ENCODE measurements around the gene HIVEP3.
"Not testable (repeated sequence)": the region's sequence is repeated elsewhere in the genome, so short reads cannot be mapped to it uniquely, and the experiment has no call there.

Gene HIVEP3

DNA sequence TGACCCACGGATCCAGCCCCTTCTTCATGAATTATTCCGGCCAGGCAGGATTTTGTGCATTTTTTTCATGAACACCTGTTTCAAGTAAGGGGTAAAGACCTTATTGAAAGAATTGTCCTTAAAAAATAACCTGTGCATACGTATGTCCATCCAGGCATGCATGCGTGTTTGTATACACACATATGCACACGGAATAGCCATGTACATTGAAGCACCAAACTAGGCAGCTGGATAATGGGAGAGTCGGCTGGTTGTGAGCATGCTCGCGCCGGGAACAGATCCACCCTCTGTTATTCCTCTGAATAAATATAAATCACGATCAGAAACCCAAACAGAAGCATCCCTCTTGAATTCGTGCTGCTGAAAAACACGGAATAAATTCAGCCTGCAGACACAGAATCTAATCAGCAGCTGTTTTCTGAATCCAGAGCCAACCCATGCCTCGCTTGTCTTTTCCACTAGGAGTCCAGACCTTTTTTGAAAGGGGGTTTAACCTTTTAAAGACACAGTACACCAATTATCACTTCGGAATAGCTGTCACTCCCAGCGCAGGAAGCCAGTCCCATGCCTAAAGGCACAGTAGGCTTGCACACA, at the start of gene HIVEP3:
HIVEP3 (minus strand) TSS at position 473 of the 594 bp plus-strand sequence.
- Histone ChIP-seq H3K9me3 (ENCODE audit: control insufficient read depth in 5 of 5, low read length in 5 of 5) (no peaks in the 10 kb centered on the region), H3K36me3 (ENCODE audit: control insufficient read depth in 5 of 5, insufficient read depth in 5 of 5, low read length in 5 of 5) (no peaks in the 10 kb centered on the region), H3K27me3 (ENCODE audit: control insufficient read depth in 5 of 5, insufficient read depth in 4 of 5, low read length in 5 of 5) (no peaks in the 10 kb centered on the region), H3K27ac (ENCODE audit: low read depth, low read length) (peak within 1 kb of the TSS; percentile 9), H3K9ac (ENCODE audit: low read length in 5 of 5) (peak within 1 kb of the TSS; percentile 30 to 69 (median 66)), H3K4me1 (ENCODE audit: control insufficient read depth in 5 of 5, insufficient read depth in 5 of 5, low read length in 5 of 5) (peaks cover 3 to 51% (median 48%) of the 10 kb centered on the region in 5 donors), H3K4me3 (ENCODE audit: low read depth in 1 of 5, low read length in 5 of 5) (peak within 1 kb of the TSS; percentile 70 to 89 (median 76))

DNA sequence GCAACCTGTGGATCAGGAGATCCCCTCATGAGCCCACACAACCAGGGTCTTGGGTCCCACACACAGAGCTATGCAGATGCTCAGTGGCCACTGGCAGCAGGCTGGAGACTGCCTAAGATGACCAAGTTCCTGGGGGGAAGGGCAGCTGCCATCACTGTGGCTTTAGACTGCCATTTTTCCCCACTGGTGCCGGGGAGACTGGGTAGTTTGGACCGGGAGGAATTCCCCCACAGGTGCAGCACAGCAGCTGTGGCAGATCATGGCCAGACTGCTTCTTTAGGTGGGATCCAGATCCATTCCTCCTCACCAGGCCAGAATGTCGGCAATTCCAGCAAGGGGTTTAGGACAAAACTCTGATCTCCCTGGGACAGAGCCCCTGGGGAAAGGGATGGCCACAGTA, 45.7 kb upstream of the HIVEP3 start:
- Histone ChIP-seq H3K9ac (ENCODE audit: low read length in 5 of 5) (no peak overlapping the region), H3K27ac (ENCODE audit: low read depth, low read length) (no peak overlapping the region), H3K36me3 (ENCODE audit: control insufficient read depth in 5 of 5, insufficient read depth in 5 of 5, low read length in 5 of 5) (no peaks in the 10 kb centered on the region), H3K27me3 (ENCODE audit: control insufficient read depth in 5 of 5, insufficient read depth in 4 of 5, low read length in 5 of 5) (no peaks in the 10 kb centered on the region), H3K4me1 (ENCODE audit: control insufficient read depth in 5 of 5, insufficient read depth in 5 of 5, low read length in 5 of 5) (no peaks in the 10 kb centered on the region), H3K9me3 (ENCODE audit: control insufficient read depth in 5 of 5, low read length in 5 of 5) (peaks cover 0 to 4% (median 0%) of the 10 kb centered on the region in 5 donors), H3K4me3 (ENCODE audit: low read depth in 1 of 5, low read length in 5 of 5) (no peak overlapping the region)

- no peak overlapping the region for H3K27ac ChIP-seq (ENCODE audit: low read depth, low read length)
- no peaks in the 10 kb centered on the region for H3K9me3 ChIP-seq (ENCODE audit: control insufficient read depth in 5 of 5, low read length in 5 of 5)
- no peaks in the 10 kb centered on the region for H3K27me3 ChIP-seq (ENCODE audit: control insufficient read depth in 5 of 5, insufficient read depth in 4 of 5, low read length in 5 of 5)
- H3K9ac ChIP-seq (ENCODE audit: low read length in 5 of 5), result no peak overlapping the region
- H3K4me1 ChIP-seq (ENCODE audit: control insufficient read depth in 5 of 5, insufficient read depth in 5 of 5, low read length in 5 of 5), result no peaks in the 10 kb centered on the region
- no peaks in the 10 kb centered on the region for H3K36me3 ChIP-seq (ENCODE audit: control insufficient read depth in 5 of 5, insufficient read depth in 5 of 5, low read length in 5 of 5)
- no peak overlapping the region for H3K4me3 ChIP-seq (ENCODE audit: low read depth in 1 of 5, low read length in 5 of 5)
These were observed 44.9 kb upstream of the HIVEP3 start for GRCh38 chr1:41963636-41964035.

- no peaks in the 10 kb centered on the region for H3K9me3 ChIP-seq (ENCODE audit: control insufficient read depth in 5 of 5, low read length in 5 of 5)
- no peaks in the 10 kb centered on the region for H3K36me3 ChIP-seq (ENCODE audit: control insufficient read depth in 5 of 5, insufficient read depth in 5 of 5, low read length in 5 of 5)
- H3K27ac ChIP-seq (ENCODE audit: low read depth, low read length), result no peak overlapping the region
- H3K27me3 ChIP-seq (ENCODE audit: control insufficient read depth in 5 of 5, insufficient read depth in 4 of 5, low read length in 5 of 5), result no peaks in the 10 kb centered on the region
- no peak overlapping the region for H3K9ac ChIP-seq (ENCODE audit: low read length in 5 of 5)
- peaks cover 0 to 10% (median 4%) of the 10 kb centered on the region in 5 donors for H3K4me1 ChIP-seq (ENCODE audit: control insufficient read depth in 5 of 5, insufficient read depth in 5 of 5, low read length in 5 of 5)
- no peak overlapping the region for H3K4me3 ChIP-seq (ENCODE audit: low read depth in 1 of 5, low read length in 5 of 5)
These were observed 39.4 kb upstream of the HIVEP3 start for GRCh38 chr1:41958015-41958673.

- Histone ChIP-seq H3K36me3 (ENCODE audit: control insufficient read depth in 5 of 5, insufficient read depth in 5 of 5, low read length in 5 of 5) (no peaks in the 10 kb centered on the region), H3K9ac (ENCODE audit: low read length in 5 of 5) (no peak overlapping the region), H3K27me3 (ENCODE audit: control insufficient read depth in 5 of 5, insufficient read depth in 4 of 5, low read length in 5 of 5) (no peaks in the 10 kb centered on the region), H3K4me1 (ENCODE audit: control insufficient read depth in 5 of 5, insufficient read depth in 5 of 5, low read length in 5 of 5) (peaks cover 0 to 10% (median 4%) of the 10 kb centered on the region in 5 donors), H3K27ac (ENCODE audit: low read depth, low read length) (no peak overlapping the region), H3K9me3 (ENCODE audit: control insufficient read depth in 5 of 5, low read length in 5 of 5) (no peaks in the 10 kb centered on the region), H3K4me3 (ENCODE audit: low read depth in 1 of 5, low read length in 5 of 5) (no peak overlapping the region)
These were observed 38.8 kb upstream of the HIVEP3 start for GRCh38 chr1:41957568-41957967.

DNA sequence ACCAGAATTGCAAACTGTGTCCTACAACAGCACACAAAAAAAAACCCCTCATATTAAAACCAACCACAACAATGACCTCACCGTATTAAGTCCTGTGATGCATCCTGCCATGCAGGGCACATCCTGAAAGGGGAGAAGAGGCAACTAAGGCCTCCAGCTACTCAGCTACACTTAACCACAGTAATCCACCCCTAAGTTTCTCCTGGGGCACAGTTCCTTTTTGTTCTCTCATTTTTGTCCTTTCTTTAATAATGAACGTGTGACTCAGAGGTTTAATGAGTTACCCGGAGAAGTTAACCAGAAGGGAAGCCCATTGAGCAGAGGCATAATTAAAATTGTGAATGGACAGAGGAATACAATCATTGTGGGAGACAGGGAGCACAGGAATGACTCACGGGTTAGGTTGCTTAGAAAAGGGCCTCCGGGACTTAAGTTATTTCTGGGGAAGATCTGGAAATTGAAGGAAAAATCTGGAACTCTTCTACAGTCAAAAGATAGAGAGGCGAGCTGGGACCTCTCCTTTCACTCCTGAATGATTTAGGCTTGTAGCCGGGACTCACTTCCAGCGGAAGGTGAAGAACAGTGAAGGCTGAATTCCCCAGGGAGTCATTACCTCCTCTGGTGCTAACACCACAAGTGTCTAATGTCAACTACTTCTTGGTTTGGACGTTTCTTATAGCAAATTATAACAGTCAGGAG, 36.9 kb upstream of the HIVEP3 start:
- no peaks in the 10 kb centered on the region for H3K27me3 ChIP-seq (ENCODE audit: control insufficient read depth in 5 of 5, insufficient read depth in 4 of 5, low read length in 5 of 5)
- peaks cover 0 to 10% (median 4%) of the 10 kb centered on the region in 5 donors for H3K4me1 ChIP-seq (ENCODE audit: control insufficient read depth in 5 of 5, insufficient read depth in 5 of 5, low read length in 5 of 5)
- H3K36me3 ChIP-seq (ENCODE audit: control insufficient read depth in 5 of 5, insufficient read depth in 5 of 5, low read length in 5 of 5), result no peaks in the 10 kb centered on the region
- no peak overlapping the region for H3K27ac ChIP-seq (ENCODE audit: low read depth, low read length)
- H3K9me3 ChIP-seq (ENCODE audit: control insufficient read depth in 5 of 5, low read length in 5 of 5), result no peaks in the 10 kb centered on the region
- H3K9ac ChIP-seq (ENCODE audit: low read length in 5 of 5), result no peak overlapping the region
- H3K4me3 ChIP-seq (ENCODE audit: low read depth in 1 of 5, low read length in 5 of 5), result no peak overlapping the region

- H3K36me3 ChIP-seq (ENCODE audit: control insufficient read depth in 5 of 5, insufficient read depth in 5 of 5, low read length in 5 of 5), result no peaks in the 10 kb centered on the region
- no peaks in the 10 kb centered on the region for H3K27me3 ChIP-seq (ENCODE audit: control insufficient read depth in 5 of 5, insufficient read depth in 4 of 5, low read length in 5 of 5)
- no peak overlapping the region for H3K9ac ChIP-seq (ENCODE audit: low read length in 5 of 5)
- H3K27ac ChIP-seq (ENCODE audit: low read depth, low read length), result no peak overlapping the region
- H3K9me3 ChIP-seq (ENCODE audit: control insufficient read depth in 5 of 5, low read length in 5 of 5), result no peaks in the 10 kb centered on the region
- H3K4me1 ChIP-seq (ENCODE audit: control insufficient read depth in 5 of 5, insufficient read depth in 5 of 5, low read length in 5 of 5), result peaks cover 0 to 10% (median 4%) of the 10 kb centered on the region in 5 donors
- H3K4me3 ChIP-seq (ENCODE audit: low read depth in 1 of 5, low read length in 5 of 5), result no peak overlapping the region
These were observed 35.8 kb upstream of the HIVEP3 start for GRCh38 chr1:41954533-41954944.

DNA sequence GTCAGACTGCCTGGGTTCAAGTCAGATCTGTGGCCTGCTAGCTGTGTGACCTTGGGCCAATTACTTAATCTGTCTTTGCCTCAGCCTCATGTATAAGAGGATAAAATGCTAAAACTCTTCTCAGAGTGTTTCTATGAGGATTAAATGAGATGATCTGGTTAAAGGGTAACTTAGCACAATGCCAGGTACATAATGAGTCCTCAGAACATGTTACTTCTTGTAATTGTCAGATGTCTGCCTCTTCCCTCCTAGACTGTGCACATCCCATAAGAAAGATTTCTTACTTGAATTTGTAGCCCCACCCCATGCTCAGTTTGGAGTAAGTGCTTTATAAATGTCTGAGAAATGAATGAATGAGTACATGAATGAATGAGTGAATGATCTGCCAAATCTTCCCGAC, 34.6 kb upstream of the HIVEP3 start:
- H3K27me3 ChIP-seq (ENCODE audit: control insufficient read depth in 5 of 5, insufficient read depth in 4 of 5, low read length in 5 of 5), result no peaks in the 10 kb centered on the region
- H3K9me3 ChIP-seq (ENCODE audit: control insufficient read depth in 5 of 5, low read length in 5 of 5), result no peaks in the 10 kb centered on the region
- H3K9ac ChIP-seq (ENCODE audit: low read length in 5 of 5), result no peak overlapping the region
- H3K4me1 ChIP-seq (ENCODE audit: control insufficient read depth in 5 of 5, insufficient read depth in 5 of 5, low read length in 5 of 5), result peaks cover 0 to 10% (median 4%) of the 10 kb centered on the region in 5 donors
- H3K27ac ChIP-seq (ENCODE audit: low read depth, low read length), result no peak overlapping the region
- no peaks in the 10 kb centered on the region for H3K36me3 ChIP-seq (ENCODE audit: control insufficient read depth in 5 of 5, insufficient read depth in 5 of 5, low read length in 5 of 5)
- no peak overlapping the region for H3K4me3 ChIP-seq (ENCODE audit: low read depth in 1 of 5, low read length in 5 of 5)

- H3K4me1 ChIP-seq (ENCODE audit: control insufficient read depth in 5 of 5, insufficient read depth in 5 of 5, low read length in 5 of 5), result peaks cover 0 to 10% (median 4%) of the 10 kb centered on the region in 5 donors
- H3K36me3 ChIP-seq (ENCODE audit: control insufficient read depth in 5 of 5, insufficient read depth in 5 of 5, low read length in 5 of 5), result no peaks in the 10 kb centered on the region
- no peak overlapping the region for H3K9ac ChIP-seq (ENCODE audit: low read length in 5 of 5)
- H3K27me3 ChIP-seq (ENCODE audit: control insufficient read depth in 5 of 5, insufficient read depth in 4 of 5, low read length in 5 of 5), result no peaks in the 10 kb centered on the region
- no peak overlapping the region for H3K4me3 ChIP-seq (ENCODE audit: low read depth in 1 of 5, low read length in 5 of 5)
- no peaks in the 10 kb centered on the region for H3K9me3 ChIP-seq (ENCODE audit: control insufficient read depth in 5 of 5, low read length in 5 of 5)
- no peak overlapping the region for H3K27ac ChIP-seq (ENCODE audit: low read depth, low read length)
These were observed 33.5 kb upstream of the HIVEP3 start for GRCh38 chr1:41952208-41952607.

DNA sequence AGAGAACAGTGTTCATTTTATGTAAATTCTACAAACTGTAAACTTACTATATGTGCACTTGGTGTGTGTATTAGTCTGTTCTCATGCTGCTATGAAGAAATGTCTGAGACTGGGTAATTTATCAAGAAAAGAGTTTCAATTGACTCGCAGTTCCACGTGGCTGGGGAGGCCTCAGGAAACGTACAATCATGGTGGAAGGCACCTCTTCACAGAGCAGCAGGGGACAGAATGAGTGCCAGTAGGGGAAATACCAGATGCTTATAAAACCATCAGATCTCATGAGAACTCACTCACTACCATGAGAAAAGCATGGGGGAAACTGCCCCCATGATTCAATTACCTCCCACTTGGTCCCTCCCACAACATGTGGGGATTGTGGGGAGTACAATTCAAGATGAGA, 32.8 kb upstream of the HIVEP3 start:
- not testable (repeated sequence) for H3K9ac ChIP-seq (ENCODE audit: low read length in 5 of 5); H3K4me3 ChIP-seq (ENCODE audit: low read depth in 1 of 5, low read length in 5 of 5); H3K36me3 ChIP-seq (ENCODE audit: control insufficient read depth in 5 of 5, insufficient read depth in 5 of 5, low read length in 5 of 5); H3K27ac ChIP-seq (ENCODE audit: low read depth, low read length); H3K4me1 ChIP-seq (ENCODE audit: control insufficient read depth in 5 of 5, insufficient read depth in 5 of 5, low read length in 5 of 5); H3K27me3 ChIP-seq (ENCODE audit: control insufficient read depth in 5 of 5, insufficient read depth in 4 of 5, low read length in 5 of 5); H3K9me3 ChIP-seq (ENCODE audit: control insufficient read depth in 5 of 5, low read length in 5 of 5)

Data from subcutaneous abdominal adipose tissue (tissue), 5 donors.